Right renal pelvis (tissue), 4 donors: ENCODE results near the gene RASEF. TPM values are rescaled to one million over a fixed set of nuclear protein-coding genes. Genes with fewer than 3 reads are reported as not detected.
"Not testable (repeated sequence)": the region's sequence is repeated elsewhere in the genome, so short reads cannot be mapped to it uniquely, and the experiment has no call there.

Experiments
- DNase-seq, 4 donors: peaks; one replicate each; pipeline ENCODE4 v3.0.0-alpha.2; 2013; ENCODE audit warnings: low read depth in 4 of 4, low spot score in 3 of 4, missing footprints in 1 of 4
- polyA plus RNA-seq, 4 donors: library from polyadenylated mRNA; unstranded; fragments of 120-200 nt; gene quantifications; one replicate each; pipeline ENCODE4 v1.2.1, GENCODE V29; 2013; ENCODE audit not compliant: insufficient read length in 4 of 4

RASEF gene
- 1 to 10 TPM; 6.8 to 9.8 (median 7.2) TPM for polyA plus RNA-seq

DNA sequence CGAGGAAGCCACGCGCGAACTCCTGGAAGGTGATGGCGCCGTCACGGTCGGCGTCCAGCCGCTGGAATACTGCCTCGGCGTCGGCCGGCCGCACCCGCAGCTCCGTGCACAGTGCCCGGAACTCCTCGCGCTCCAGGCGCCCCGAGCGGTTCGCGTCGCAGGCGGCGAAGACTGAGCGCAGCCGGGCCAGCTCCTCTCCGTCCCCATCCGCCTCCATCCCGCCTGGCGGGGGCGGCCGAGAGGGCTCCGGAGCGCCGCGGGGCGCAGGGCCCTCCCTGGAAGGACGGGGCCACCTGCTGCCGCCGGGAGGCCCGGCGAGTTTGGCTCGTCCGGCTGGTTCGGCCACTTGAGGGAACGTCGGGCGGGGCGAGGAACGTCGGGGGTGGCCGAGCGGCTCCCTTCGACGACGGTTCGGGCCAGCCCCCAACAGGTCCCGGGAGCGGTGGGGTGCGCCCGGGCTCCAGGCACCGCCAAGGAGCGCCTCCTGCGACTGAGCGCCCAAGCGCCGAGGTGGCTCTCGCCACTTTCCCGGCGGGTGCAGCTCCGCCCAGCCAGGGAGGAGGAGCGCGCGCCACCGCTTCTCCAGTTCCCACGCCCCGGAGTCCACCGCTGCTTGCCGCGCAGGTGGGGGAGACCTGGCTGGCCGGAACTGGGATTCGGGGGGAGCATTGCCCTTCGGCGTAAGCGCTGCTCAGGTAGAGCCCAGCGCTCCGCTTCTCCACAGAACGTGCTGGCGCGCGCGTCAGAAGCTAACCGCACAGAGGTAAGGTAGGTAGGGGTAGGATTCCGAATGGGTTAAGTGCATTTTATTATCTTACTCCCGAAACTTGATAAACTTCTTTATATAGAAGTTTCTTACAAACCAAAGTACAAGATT is at the start of gene RASEF:
Gene RASEF, minus strand, starts transcription at position 492 of the 877 bp plus-strand sequence. Its CDS starts 275 bp downstream, at position 217.
- peak; percentile 41 to 59 (median 49) for DNase-seq

DNA sequence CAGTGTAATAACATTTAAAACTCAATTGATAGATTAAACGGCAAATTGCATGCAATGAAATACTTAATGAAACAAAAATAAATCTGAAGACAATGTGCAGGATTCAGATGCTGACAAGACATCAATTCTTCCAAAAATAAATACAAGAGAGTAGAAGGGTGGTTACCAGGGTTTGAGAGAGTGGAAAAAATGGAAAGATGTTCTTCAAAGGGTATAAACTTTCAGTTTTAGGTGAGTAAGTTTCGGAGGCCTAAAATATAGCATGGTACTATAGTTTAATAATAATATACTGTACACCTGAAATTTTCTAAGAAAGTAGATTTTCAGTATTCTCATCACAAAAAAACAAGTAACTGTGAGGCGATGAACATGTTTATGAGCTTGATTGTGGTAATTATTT is 48.2 kb upstream of the RASEF start:
- DNase-seq, result no peak

DNA sequence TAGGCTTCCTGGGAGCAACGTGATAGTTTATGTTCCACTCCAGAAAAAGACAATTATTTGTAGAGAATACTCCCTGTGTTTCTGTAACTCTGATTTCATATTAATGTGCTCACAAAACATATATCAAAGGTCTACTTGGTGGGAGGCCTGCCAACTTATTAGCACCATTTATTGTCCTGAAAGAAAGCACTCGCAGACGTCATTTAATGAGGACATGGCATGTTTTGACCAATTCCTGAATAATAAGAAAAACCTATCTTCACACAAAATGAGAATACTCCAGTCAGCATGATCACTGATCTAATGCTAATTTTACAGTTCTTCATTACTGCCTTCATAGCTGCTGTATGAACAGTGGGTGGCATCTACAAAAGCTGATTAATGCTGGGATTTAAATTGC is 46.4 kb upstream of the RASEF start:
- no peak for DNase-seq

DNA sequence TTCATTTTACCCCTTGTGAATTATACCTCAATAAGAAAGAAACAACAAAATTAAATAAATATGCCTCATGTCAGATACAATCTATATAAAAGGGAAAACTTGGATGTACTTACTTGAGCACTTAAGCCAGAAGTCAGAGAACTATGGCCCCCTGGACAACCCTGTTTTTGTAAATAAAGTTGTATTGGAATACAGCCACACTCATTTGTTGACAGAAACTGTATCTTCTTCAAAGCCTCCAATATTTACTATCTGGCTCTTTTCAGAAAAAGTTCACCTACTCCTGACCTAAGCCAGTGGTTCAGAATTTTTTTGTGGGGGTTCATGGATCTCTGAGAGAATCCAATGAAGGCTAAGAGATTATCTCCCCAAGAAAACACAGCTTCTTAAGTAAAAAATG is 45.3 kb upstream of the RASEF start:
- no peak for DNase-seq

DNA sequence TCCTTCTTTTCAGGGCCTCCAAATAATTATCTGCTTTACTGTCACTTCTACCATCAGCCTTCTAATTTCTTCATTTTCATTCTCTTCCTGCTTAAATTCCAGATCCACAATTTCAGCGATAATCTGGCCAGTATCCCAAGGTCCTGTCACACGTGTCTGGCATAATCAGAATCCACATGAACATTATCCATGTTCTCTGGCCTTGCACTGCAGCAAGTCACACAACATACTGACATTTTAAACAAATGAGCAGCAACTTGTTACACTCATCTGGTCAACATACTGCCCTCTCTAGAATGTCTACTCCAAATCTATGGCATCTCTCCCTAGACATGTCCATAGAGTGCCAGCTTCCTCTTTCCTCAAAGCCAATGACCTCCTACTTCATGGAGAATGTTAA is 43.8 kb upstream of the RASEF start:
- no peak for DNase-seq

DNA sequence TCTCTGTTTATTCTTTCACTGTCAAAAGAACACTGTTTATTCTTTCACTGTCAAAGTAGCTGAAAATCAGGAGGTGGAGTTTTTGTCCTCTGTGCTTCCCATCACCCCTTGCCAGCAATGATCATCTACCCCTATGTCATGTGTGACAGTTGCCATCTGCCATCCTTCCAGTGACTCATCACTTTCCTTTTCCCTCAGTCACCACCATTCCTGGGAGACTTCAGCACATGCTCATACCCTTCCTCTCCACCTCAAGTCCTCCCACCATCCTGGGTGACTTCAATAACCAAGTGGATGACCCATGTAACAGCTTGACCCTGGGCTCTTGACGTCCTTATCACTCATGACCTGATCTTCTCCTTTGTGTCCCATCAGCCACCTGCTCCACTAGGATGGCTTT is 43.3 kb upstream of the RASEF start:
- no peak for DNase-seq

DNA sequence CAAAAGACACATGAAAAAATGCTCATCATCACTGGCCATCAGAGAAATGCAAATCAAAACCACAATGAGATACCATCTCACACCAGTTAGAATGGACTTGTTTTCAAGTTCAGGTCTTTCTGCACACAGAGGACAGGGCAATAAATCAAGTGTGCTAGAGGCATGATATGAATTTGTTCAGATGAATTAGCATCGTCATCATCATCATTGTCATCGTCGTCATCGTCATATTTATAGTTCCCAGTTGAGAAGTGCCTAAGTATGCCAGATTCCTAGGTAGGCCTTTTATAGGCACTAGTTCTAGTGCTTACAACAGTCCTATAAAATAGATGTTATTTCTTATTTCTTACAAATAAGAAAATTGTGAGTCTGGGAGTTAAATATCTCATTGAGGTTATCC is 34.7 kb upstream of the RASEF start:
- DNase-seq, result no peak

DNA sequence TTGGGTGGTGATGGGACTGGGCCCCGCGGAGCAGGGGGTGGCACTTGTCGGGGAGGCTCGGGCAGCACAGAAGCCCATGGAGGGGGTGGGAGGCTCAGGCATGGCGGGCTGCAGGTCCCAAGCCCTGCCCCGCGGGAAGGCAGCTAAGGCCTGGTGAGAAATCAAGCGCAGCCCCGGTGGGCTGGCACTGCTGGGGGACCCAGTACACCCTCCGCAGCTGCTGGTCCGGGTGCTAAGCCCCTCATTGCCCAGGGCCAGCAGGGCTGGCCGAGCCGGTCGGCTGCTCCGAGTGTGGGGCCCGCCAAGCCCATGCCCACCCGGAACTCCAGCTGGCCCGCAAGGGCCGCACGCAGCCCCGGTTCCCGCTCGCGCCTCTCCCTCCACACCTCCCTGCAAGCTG is 30.4 kb upstream of the RASEF start:
- not testable (repeated sequence) for DNase-seq

DNA sequence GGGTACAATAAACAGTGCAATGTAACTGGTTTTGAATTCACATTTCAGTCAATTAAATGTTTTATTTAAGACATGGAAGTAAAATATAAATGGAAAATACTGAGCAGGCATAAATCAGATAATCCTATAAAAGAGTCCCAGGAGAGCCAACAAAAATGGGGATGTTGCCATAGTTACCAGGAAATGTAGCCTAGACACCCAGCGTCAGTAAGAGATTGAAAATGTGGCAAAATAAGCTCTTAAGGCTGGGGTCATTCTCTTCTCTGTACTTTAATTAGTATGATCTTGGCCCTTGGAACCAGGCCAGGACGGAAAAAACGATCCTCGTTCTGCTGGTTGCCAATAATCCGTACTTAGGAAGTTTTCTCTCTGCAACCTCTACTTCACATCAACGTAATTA is 18.9 kb upstream of the RASEF start:
- DNase-seq, result no peak

DNA sequence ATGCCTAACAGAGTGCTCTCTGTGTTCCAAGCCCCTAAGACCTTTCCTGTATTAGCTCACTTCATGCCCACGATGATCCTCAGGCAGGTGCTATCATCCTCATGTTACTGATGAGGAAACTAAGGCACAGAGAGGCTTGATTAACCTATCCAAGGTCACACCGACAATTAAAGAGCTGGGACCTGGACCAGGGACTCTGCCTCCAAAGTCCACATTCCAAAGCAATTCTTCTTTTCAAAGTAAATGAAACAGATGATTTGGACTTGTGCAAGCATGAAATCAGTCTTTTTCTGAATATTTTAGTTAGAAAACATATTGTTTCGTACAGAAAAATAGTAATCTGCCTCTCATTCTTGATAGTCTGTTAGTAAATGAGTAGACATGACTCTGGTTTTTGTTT is 18.1 kb upstream of the RASEF start:
- DNase-seq, result no peak

DNA sequence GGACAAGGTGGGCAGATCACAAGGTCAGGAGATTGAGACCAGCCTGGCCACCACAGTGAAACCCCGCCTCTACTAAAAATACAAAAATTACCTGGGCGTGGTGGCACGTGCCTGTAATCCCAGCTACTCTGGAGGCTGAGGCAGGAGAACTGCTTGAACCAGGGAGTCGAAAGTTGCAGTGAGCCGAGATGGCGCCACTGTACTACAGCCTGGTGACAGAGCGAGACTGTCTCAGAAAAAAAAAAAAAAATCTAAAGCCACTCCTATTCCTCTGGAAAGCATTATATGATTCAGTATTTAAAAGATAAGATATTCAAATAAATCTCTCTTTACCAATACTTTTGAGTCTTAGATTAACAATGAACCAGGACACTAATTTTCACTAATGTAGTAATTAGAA is 13.0 kb upstream of the RASEF start:
- DNase-seq, result not testable (repeated sequence)

DNA sequence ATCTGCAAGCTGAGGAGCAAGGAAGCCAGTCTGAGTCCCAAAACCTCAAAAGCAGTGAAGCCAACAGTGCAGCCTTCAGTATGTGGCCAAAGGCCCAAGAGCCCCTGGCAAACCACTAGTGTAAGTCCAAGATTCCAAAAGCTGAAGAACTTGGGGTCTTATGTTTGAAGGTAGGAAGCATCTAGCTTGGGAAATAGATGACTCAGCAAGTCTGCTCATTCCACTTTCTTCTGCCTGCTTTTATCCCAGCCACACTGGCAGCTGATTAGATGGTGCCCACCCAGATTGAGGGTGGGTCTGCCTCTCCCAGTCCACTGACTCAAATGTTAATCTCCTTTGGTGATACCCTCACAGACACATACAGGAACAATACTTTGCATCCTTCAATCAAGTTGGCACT is 9.6 kb upstream of the RASEF start:
- DNase-seq, result not testable (repeated sequence)

DNA sequence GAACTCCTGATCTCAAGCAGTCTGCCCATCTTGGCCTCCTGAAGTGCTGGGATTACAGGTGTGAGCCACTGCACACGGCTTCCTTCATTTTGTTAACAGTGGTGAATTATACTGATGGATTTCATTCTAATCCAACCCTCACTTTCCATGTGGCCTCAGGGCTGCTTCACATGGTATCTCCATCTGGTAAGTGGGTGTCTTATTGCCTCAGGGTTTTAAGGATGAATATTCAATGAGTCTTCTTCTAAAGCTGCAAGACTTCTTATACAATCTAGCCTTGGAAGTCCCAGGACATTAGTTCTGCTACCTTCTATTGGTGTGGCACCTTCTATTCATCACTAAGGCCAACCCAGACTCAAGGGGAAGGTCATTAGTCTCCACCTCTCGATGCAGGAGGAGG is 8.7 kb upstream of the RASEF start:
- DNase-seq, result no peak

DNA sequence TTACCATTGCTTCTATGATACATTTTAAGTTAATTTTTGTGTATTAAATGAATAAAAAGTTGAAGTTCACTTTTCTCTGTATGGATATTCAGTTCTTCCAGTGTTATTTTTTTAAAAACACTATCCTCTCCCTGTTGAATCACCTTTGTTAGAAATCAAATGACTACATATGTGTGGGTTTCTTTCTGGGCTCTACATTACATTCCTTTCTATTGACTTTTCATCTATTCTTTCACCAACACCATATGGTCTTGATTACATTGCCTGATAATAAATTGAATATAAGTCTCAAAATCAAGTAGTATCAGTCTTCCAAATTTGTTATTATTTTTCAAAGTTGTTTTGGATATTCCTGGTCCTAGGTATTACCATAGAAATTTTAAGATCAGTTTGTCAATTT is 7.3 kb upstream of the RASEF start:
- no peak for DNase-seq

DNA sequence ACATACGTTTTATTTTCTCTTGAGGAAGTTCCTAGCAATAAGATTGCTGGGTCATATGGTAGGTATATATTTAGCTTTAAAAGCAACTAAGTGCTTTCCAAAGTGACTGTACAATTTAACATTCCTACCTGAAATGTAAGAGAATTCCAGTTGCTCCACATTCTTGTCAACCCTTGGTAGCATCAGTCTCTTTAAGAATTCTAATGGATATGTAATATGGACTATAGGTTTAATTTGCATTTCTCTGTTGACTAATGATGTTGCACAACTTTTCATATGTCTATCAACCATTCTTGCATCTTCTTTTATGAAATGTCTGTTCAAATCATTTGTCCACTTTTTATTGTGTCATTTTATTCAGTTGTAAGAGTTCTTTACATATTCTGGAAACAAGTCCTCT is 6.7 kb upstream of the RASEF start:
- DNase-seq, result no peak

DNA sequence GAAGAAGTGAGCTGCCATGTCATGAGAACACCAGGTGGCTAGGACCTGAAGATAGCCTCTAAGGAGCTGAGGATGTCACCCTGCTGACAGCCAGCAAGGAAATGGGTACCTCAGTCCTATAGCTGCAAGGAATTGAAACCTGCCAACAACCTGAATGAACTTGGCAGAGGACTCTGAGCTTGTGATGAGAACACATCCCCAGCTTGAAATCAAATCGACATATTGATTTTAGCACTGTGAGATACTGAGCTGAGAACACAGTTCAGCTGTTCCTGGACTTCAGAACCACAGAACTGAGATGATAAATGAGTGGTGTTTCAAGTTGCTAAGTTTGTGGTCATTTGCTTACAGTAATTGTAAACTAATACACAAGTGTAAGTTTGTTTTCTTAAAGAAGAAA is 5.5 kb upstream of the RASEF start:
- no peak for DNase-seq

DNA sequence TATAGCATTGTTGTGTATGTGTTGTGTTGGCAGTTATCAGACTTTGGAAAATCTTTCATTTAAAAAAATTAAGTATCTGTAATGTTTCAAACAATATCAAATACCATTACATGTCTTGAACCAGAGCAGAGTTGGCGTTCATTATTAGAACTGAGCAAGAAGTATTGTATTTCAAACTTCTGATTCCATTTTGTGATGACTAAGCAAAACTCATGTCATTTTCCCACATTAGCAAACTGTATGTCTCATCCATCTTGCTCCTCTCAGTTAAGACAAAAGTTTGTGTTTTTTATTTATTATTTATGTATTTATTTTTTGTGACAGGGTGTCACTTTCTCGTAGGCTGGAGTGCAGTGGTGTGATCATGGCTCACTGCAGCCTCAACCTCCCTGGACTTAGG is 4.6 kb upstream of the RASEF start:
- DNase-seq, result no peak

DNA sequence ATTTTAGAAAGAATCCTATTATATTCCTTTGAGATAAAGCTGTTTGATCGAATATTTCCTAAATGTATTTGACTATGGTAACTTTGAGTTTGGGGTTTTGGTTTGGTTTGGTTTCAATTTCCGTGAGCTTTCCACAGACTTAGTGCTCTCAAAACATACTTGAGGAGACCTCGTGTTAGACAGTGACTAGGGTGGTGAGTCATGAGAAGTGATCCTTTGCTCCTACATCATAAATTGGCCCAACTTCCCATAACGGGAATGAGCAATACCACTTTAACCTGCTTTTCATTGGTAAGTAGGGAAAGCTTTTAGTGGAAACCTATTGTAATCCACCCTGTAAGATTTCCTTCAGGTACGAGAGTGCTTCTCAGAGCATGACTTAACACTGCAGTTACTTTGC is 3.8 kb upstream of the RASEF start:
- DNase-seq, result no peak

DNA sequence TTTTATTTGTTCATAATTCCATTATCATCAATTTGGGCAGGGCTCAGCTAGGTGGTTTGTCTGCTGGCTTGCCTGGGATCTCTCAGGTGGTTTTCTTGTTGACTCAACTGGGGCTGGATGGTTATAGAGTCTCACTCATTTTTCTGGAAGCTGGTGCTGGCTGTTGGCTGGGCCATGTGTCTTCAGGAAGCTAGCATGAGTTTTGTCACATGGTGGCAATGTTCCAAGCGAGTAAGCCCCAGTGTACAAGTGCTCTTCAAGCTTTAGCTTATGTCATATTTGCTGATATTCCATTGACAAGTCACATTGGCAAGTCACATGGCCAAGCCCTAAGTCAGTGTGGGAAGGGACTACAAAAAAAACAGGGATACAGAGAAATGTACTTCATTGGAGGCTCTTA is 2.3 kb upstream of the RASEF start:
- DNase-seq, result no peak

DNA sequence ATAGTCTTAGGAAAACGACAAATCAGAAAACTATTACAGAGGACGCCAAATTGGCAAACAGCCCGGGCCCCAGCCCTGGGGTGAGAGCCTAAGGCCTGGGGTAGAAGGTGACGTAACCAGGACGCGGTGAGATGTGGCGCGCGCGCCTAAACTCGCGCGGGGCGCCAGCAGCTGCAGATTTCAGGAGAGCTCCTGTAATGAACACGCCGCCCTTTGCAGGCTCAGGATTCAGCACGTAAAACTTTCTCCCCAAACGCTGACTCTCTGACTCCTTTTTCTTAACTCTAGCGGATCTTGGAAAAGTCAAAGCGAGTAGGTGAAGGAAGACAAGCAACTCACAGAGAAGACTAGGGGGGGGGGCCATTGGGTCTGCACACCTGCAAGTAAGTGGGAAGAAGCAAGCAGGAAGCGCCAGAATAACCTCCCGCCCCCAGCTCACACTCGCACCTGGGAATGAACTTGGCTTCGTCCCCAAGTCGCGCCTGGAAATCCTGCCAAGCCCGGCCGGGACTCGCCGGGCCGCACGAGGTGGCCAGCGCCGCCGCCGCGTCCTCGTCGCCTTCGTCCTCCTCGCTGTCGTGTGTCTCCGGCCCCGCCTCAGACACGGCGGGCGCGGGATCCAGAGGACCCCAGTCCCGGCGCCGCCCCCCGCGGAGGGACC is 822 bp downstream of the RASEF start:
- DNase-seq, result peak; percentile 31 to 44 (median 34)

DNA sequence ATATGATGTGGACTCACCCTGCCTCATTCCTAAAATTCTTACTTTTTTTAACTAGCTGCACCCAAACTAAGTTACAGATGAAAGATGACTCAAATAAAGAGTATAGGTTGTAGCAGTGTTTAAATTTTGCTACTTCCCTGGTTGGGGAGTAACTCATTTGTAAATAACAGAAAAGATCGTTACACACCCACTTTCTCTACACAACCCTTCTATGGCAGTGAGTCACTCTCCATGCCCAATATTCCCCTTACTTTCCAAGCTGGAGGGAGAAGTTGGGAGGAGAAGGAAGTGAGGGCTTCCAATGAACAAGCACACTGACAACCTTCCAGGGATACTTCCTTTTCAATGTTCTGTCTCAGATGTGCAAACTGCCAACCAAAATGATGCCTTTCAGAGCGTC is 1.9 kb downstream of the RASEF start:
- DNase-seq, result no peak

DNA sequence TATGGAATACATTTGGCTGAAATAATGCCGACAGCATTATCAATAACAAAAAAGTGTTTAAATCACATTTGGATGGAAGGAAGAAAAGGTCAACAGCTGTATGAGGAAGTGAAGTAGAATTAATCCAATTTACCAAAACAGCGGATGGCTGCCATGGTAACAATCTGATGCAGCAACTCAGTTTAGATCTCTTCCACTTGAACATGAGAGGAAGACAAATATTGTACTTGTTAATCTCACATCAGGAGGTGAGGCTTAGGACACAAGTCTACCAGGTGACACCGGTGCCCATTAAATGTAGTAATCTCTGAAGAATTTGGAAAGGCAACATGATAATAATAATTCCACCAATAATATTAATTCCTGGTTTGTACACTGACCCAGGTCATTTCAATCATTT is 2.4 kb downstream of the RASEF start:
- no peak for DNase-seq
